HCT116 (cell line): ENCODE data around the gene AUTS2. TPM values are rescaled to one million over a fixed set of nuclear protein-coding genes. Genes with fewer than 3 reads are reported as not detected.

Experiments
- ATAC-seq: fragments of 200-7000 bp; cut with Tn5 transposase; 2 replicates; pipeline ENCODE4 v1.9.1; 2020; ENCODE audit warnings: mild to moderate bottlenecking, moderate library complexity
- BruUV-seq: library from RNA; stranded (reverse); fragments of 400-500 nt; replicated peaks from 2 replicates; lab custom pipeline; 2021; lab: Mats Ljungman, UMichigan
- CTCF ChIA-PET: fragments of 300-600 bp; sonication (Branson Sonifier 250); formaldehyde crosslinking; loops from one replicate; lab custom pipeline; 2021; ENCODE audit warnings: antibody characterized with exemption; lab: Charles Lee
- POLR2A ChIA-PET: fragments of 300-600, 350-600 bp; sonication (Branson Sonifier 250); formaldehyde crosslinking; loops from one replicate; lab custom pipeline; 2021; ENCODE audit warnings: antibody characterized with exemption; lab: Charles Lee
- RAD21 ChIA-PET, 2 experiments: fragments of 300-600 bp; sonication (Branson Sonifier 250); formaldehyde crosslinking; loops; one replicate each; lab custom pipeline; 2023; ENCODE audit warnings: low total read pairs in 2 of 2; ENCODE audit not compliant: uncharacterized antibody in 2 of 2, unreplicated experiment in 2 of 2, low non-redundant PET in 1 of 2; lab: Charles Lee
- DNase-seq: peaks from one replicate; pipeline ENCODE4 v3.0.0-alpha.2; 2010; ENCODE audit warnings: low read depth, low spot score
- H2AFZ ChIP-seq: fragments of 200-600 bp; shearing (Covaris generic), sonication (generic); 2 replicates; pipeline ENCODE4 v1.6.1; 2017; ENCODE audit warnings: low read depth, mixed run types, mixed read lengths, antibody characterized with exemption, low read length; ENCODE audit not compliant: poor library complexity, severe bottlenecking
- H3K27ac ChIP-seq: 2 replicates; pipeline ENCODE4 v1.5.1; 2012; ENCODE audit warnings: low read depth, low read length
- H3K27me3 ChIP-seq: fragments of 200-600 bp; sonication (generic); 2 replicates; pipeline ENCODE4 v1.6.1; 2016; ENCODE audit warnings: mixed run types, low read length, mixed read lengths; ENCODE audit not compliant: insufficient read depth
- H3K36me3 ChIP-seq, 2 experiments: fragments of 200-500 bp in 1 of 2; fragments of 200-600 bp in 1 of 2; sonication (Bioruptor generic) in 1 of 2; sonication (generic) in 1 of 2; 2 replicates each; pipeline versions ENCODE4 v1.5.1 to v1.6.1; 2014 to 2016; ENCODE audit warnings: low read length in 2 of 2, inconsistent platforms in 1 of 2, mixed read lengths in 1 of 2, mixed run types in 1 of 2; ENCODE audit not compliant: insufficient read depth in 2 of 2, control insufficient read depth in 1 of 2
- H3K4me1 ChIP-seq, 2 experiments: fragments of 200-600 bp in 1 of 2; sonication (generic) in 1 of 2; 2 replicates each; pipeline versions ENCODE4 v1.5.1 to v1.6.1; 2012 to 2017; ENCODE audit warnings: low read length in 2 of 2, inconsistent platforms in 1 of 2, mild to moderate bottlenecking in 1 of 2, mixed read lengths in 1 of 2, mixed run types in 1 of 2, moderate library complexity in 1 of 2; ENCODE audit not compliant: insufficient read depth in 2 of 2, control insufficient read depth in 1 of 2
- H3K4me2 ChIP-seq: fragments of 200-600 bp; sonication (generic); 2 replicates; pipeline ENCODE4 v1.6.1; 2017; ENCODE audit warnings: mixed run types, low read length, mixed read lengths
- H3K4me3 ChIP-seq, 2 experiments: fragments of 200-600 bp in 1 of 2; sonication (generic) in 1 of 2; replicated peaks in 1 of 2; 2 replicates each; pipeline ENCODE4 v1.5.1; 2011 to 2016; ENCODE audit warnings: low read length in 2 of 2, control low read depth in 1 of 2, low read depth in 1 of 2, mild to moderate bottlenecking in 1 of 2, mixed read lengths in 1 of 2, mixed run types in 1 of 2
- H3K79me2 ChIP-seq: fragments of 200-600 bp; sonication (generic); 2 replicates; pipeline ENCODE4 v1.6.1; 2017; ENCODE audit warnings: mild to moderate bottlenecking, mixed run types, low read length, moderate library complexity, mixed read lengths; ENCODE audit not compliant: insufficient read depth
- H3K9ac ChIP-seq: fragments of 200-600 bp; sonication (generic); 2 replicates; pipeline ENCODE4 v1.6.1; 2016; ENCODE audit warnings: low read length, mixed read lengths
- H3K9me2 ChIP-seq: fragments of 200-600 bp; sonication (generic), shearing (Covaris generic); 2 replicates; pipeline ENCODE4 v1.6.1; 2017; ENCODE audit warnings: mixed run types, mild to moderate bottlenecking, moderate library complexity; ENCODE audit not compliant: insufficient read depth
- H3K9me3 ChIP-seq, 2 experiments: fragments of 200-500 bp in 1 of 2; fragments of 200-600 bp in 1 of 2; sonication (Bioruptor generic) in 1 of 2; sonication (generic) in 1 of 2; 2 replicates each; pipeline ENCODE4 v1.6.1; 2014 to 2017; ENCODE audit warnings: low read length in 2 of 2, mixed read lengths in 2 of 2, inconsistent platforms in 1 of 2, low read depth in 1 of 2, mild to moderate bottlenecking in 1 of 2, mixed run types in 1 of 2, moderate library complexity in 1 of 2; ENCODE audit not compliant: control insufficient read depth in 1 of 2, insufficient read depth in 1 of 2
- H4K20me1 ChIP-seq: fragments of 200-600 bp; sonication (generic), shearing (Covaris generic); 2 replicates; pipeline ENCODE4 v1.6.1; 2017; ENCODE audit warnings: mixed run types, mild to moderate bottlenecking, moderate library complexity; ENCODE audit not compliant: insufficient read depth
- CTCF ChIP-seq, 3 experiments: fragments of 200-600 bp in 1 of 3; sonication (generic) in 1 of 3; IDR thresholded peaks in 2 of 3; conservative IDR thresholded peaks in 1 of 3; 2 replicates each; pipeline ENCODE4 v1.5.1; 2012 to 2017; ENCODE audit warnings: low read depth in 2 of 3, low read length in 2 of 3, antibody characterized with exemption in 1 of 3, borderline replicate concordance in 1 of 3, control low read depth in 1 of 3, mild to moderate bottlenecking in 1 of 3, mixed read lengths in 1 of 3, mixed run types in 1 of 3, moderate library complexity in 1 of 3; ENCODE audit not compliant: insufficient read depth in 1 of 3
- ELF1 ChIP-seq: IDR thresholded peaks from 2 replicates; pipeline ENCODE4 v1.6.1; 2012; ENCODE audit warnings: low read depth, borderline replicate concordance
- EZH2 ChIP-seq: fragments of 200-600 bp; sonication (generic); IDR thresholded peaks from 2 replicates; pipeline ENCODE4 v1.6.1; 2017; ENCODE audit warnings: antibody characterized with exemption, mixed run types
- FOSL1 ChIP-seq: IDR thresholded peaks from 2 replicates; pipeline ENCODE4 v1.6.1; 2012; ENCODE audit warnings: low read depth
- JUND ChIP-seq: IDR thresholded peaks from 2 replicates; pipeline ENCODE4 v1.6.1; 2012
- POLR2AphosphoS5 ChIP-seq: IDR thresholded peaks from 2 replicates; pipeline ENCODE4 v1.6.1; 2011; ENCODE audit warnings: mild to moderate bottlenecking, low read depth, low read length, moderate library complexity
- RAD21 ChIP-seq: IDR thresholded peaks from 2 replicates; pipeline ENCODE4 v1.6.1; 2012; ENCODE audit warnings: low read depth, mild to moderate bottlenecking
- SRF ChIP-seq: IDR thresholded peaks from 2 replicates; pipeline ENCODE4 v1.6.1; 2012; ENCODE audit warnings: low read depth
- TCF7L2 ChIP-seq: IDR thresholded peaks from 2 replicates; pipeline ENCODE4 v1.7.0; 2011; ENCODE audit warnings: borderline replicate concordance, inconsistent platforms; ENCODE audit not compliant: insufficient read depth, insufficient read length; ENCODE audit errors: extremely low read depth
- YY1 ChIP-seq: IDR thresholded peaks from 2 replicates; pipeline ENCODE4 v1.6.1; 2011; ENCODE audit warnings: low read length, low read depth, moderate library complexity, mild to moderate bottlenecking; ENCODE audit not compliant: insufficient replicate concordance; ENCODE audit errors: extremely low read depth
- ZBTB33 ChIP-seq: IDR thresholded peaks from 2 replicates; pipeline ENCODE4 v1.6.1; 2011; ENCODE audit warnings: mild to moderate bottlenecking, low read length, moderate library complexity; ENCODE audit not compliant: insufficient replicate concordance; ENCODE audit errors: extremely low read depth
- ZNF274 ChIP-seq: fragments of 200-500 bp; sonication (Bioruptor generic); IDR thresholded peaks from 2 replicates; pipeline ENCODE4 v1.6.1; 2014; ENCODE audit warnings: mild to moderate bottlenecking, low read depth, low read length, inconsistent platforms
- intact Hi-C: fragments of 100-400 bp; cut with micrococcal nuclease; formaldehyde crosslinking; loops from 2 replicates; pipeline ENCODE4 v1.10.0; 2022
- total RNA-seq: library from RNA; stranded (reverse); gene quantifications from one replicate; pipeline ENCODE4 v1.2.1, GENCODE V29; 2021; ENCODE audit not compliant: unreplicated experiment

Gene AUTS2
- total RNA-seq, 1 experiment from 2014 or later, result 0.93 TPM

GRCh38 chr7:70239918-70240317 is 641.6 kb downstream of the AUTS2 start:
- POLR2A ChIA-PET, result no interaction called here

More at GRCh38 chr7:70239918-70240317, 641.6 kb downstream of the AUTS2 start:
- BruUV-seq, result no TSS peak
- Histone ChIP-seq H3K4me1 (no peaks in the 10 kb centered on the region), H3K79me2 (no peaks in the 10 kb centered on the region), H3K27me3 (no peaks in the 10 kb centered on the region), H3K9me2 (no peaks in the 10 kb centered on the region), H3K9me3 (peaks cover 11 to 17% of the 10 kb centered on the region in 2 experiments; a peak in 3 of 4 replicates), H2AFZ (no peak overlapping the region), H3K4me3 (no peak overlapping the region)
- intact Hi-C loops, result no loop called here
- CTCF ChIA-PET, result no interaction called here
- ATAC-seq, result no peak
- RAD21 ChIA-PET, result interaction anchor here in 1 of 2 experiments (0.6 kb wide), 1 partner anchor 40 kb away, joined by 3 read pairs; no protein-coding TSS in a partner anchor
- TF ChIP-seq YY1 (no peak), FOSL1 (no peak), JUND (no peak), ELF1 (no peak), CTCF (IDR thresholded peaks at IDR 0.05 in 2 of 3, conservative IDR thresholded peaks at IDR 0.05 in 1 of 3; ENCODE audit: borderline replicate concordance in 1 of 3, insufficient read depth in 1 of 3, low read depth in 2 of 3, low read length in 2 of 3) (no peak), RAD21 (no peak), SRF (no peak), ZNF274 (no peak), POLR2AphosphoS5 (no peak), TCF7L2 (no peak), EZH2 (no peak), ZBTB33 (no peak)
- TF ChIP-seq, all 23 proteins: peak for 0
- no peak overlapping the region for H3K4me2 ChIP-seq
- H4K20me1 ChIP-seq, result no peaks in the 10 kb centered on the region
- no peak overlapping the region for H3K9ac ChIP-seq
- no peak for DNase-seq
- H3K27ac ChIP-seq, result no peak overlapping the region
- no peaks in the 10 kb centered on the region for H3K36me3 ChIP-seq
